ENCODE measurements around the gene JAK3.
A peak's percentile ranks its signal among the peaks of the same experiment; 100 is the strongest.

Gene JAK3

DNA sequence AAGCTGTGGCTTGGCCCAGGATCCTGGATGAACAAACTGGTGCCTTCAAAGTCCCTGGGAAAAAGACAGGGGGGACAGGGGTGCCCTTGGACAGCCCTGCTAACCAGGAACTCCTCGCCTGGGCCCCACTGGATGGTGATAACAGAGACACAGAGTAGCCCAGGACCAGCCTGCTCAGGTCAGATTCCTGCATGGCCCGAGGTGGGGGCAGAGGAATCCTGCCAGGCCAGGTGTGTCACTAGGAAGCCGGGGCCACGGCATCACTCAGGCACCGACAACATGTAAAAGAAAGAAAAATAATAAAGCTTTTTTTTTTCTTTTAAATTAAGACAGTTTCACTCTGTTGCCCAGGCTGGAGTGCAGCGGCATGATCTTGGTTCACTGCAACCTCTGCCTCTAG lies 6.3 kb upstream of the JAK3 start:
- H3K36me3 ChIP-seq (ENCODE audit: control insufficient read depth, insufficient read depth, low read length), result no peaks in the 10 kb centered on the region
- 90 to 93% methylated on average over 6 of the region's 6 CpGs for WGBS, 2 experiments
- H3K27me3 ChIP-seq (ENCODE audit: control insufficient read depth, insufficient read depth, low read length, poor library complexity, severe bottlenecking), result peaks cover 5% of the 10 kb centered on the region

DNA sequence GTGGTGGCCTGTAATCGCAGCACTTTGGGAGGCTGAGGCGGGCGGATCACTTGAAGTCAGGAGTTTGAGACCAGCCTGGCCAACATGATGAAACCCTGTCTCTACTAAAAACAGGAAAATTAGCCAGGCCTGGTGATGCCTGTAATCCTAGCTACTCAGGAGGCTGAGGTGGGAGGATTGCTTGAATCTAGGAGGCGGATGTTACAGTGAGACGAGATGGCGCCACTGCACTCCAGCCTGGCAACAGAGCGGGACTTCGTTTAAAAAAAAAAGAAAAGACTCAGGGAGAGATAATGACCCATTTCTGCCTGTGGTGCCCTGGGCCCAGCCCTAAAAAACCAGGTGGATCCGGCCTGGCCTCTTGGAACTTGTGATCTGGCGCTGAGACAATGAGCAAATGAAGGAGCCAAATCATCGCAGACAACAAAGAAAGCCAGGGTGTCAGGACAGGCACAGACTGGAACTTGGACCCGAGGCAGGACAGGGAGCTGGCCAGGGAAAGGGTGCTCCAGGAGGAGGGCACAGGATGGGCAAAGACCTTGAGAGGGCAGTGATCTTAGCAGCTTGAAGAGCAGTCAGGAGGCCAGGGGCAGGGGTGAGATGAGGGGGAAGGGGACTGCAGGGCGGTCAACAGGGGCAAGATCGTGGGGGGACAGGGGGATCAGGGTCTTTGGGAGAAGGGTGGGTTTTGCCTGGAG lies 962 bp upstream of the JAK3 start:
- Histone ChIP-seq H3K36me3 (ENCODE audit: control insufficient read depth, insufficient read depth, low read length) (no peaks in the 10 kb centered on the region), H3K9me3 (ENCODE audit: control insufficient read depth, low read length) (no peaks in the 10 kb centered on the region), H3K27me3 (ENCODE audit: control insufficient read depth, insufficient read depth, low read length, poor library complexity, severe bottlenecking) (peaks cover 9% of the 10 kb centered on the region), H3K27ac (ENCODE audit: insufficient read depth, low read depth, low read length, poor library complexity, severe bottlenecking) (no peak overlapping the region), H3K4me3 (ENCODE audit: insufficient read depth, low read depth, low read length) (no peak overlapping the region), H3K4me1 (ENCODE audit: control insufficient read depth, insufficient read depth, low read length) (peaks cover 5% of the 10 kb centered on the region)
- WGBS, 2 experiments, result 90 to 91% methylated on average over 14 of the region's 14 CpGs

More for the DNA sequence above, 6.3 kb upstream of the JAK3 start:
- H3K27ac ChIP-seq (ENCODE audit: insufficient read depth, low read depth, low read length, poor library complexity, severe bottlenecking), result no peak overlapping the region
- no peaks in the 10 kb centered on the region for H3K9me3 ChIP-seq (ENCODE audit: control insufficient read depth, low read length)
- no peaks in the 10 kb centered on the region for H3K4me1 ChIP-seq (ENCODE audit: control insufficient read depth, insufficient read depth, low read length)
- no peak overlapping the region for H3K4me3 ChIP-seq (ENCODE audit: insufficient read depth, low read depth, low read length)

- H3K27ac ChIP-seq (ENCODE audit: insufficient read depth, low read depth, low read length, poor library complexity, severe bottlenecking), result no peak overlapping the region
- 93 to 95% methylated on average over 8 of the region's 8 CpGs for WGBS, 2 experiments
- no peaks in the 10 kb centered on the region for H3K9me3 ChIP-seq (ENCODE audit: control insufficient read depth, low read length)
Measured at GRCh38 chr19:17846146-17846545, 1.6 kb downstream of the JAK3 start.

DNA sequence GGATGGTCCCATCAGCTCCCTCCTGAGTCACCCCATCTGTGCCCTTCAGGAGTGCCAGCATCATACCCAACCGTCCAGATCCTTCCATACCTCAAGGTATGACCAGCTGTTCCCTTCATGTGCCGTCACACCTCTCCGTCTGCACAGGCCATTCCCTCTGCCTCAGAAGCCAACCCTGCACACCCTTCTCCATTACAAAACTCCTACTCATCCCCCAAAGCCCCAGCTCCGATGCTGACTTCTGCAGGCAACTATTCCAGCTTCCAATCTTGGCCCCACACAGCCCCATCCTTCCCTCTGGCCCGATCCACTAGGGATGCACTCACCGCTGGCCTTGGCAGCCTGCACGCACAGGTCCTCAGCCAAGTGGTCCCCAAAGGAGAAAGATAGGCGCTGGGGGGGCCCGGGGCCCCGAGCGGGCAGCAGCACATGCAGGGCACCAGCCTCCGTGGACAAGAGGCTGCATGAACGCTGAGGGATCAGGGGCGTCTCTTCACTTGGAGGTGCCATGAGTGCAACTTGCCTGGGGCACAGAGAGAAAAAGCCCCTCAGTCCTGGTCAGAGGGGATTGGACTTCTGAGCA lies 3.8 kb downstream of the JAK3 start:
- Histone ChIP-seq H3K9me3 (ENCODE audit: control insufficient read depth, low read length) (no peaks in the 10 kb centered on the region), H3K27me3 (ENCODE audit: control insufficient read depth, insufficient read depth, low read length, poor library complexity, severe bottlenecking) (peaks cover 50% of the 10 kb centered on the region), H3K27ac (ENCODE audit: insufficient read depth, low read depth, low read length, poor library complexity, severe bottlenecking) (no peak overlapping the region), H3K4me1 (ENCODE audit: control insufficient read depth, insufficient read depth, low read length) (peaks cover 13% of the 10 kb centered on the region), H3K4me3 (ENCODE audit: insufficient read depth, low read depth, low read length) (no peak overlapping the region), H3K36me3 (ENCODE audit: control insufficient read depth, insufficient read depth, low read length) (no peaks in the 10 kb centered on the region)
- WGBS, 2 experiments, result 83 to 84% methylated on average over 14 of the region's 14 CpGs

More at GRCh38 chr19:17846146-17846545, 1.6 kb downstream of the JAK3 start:
- peaks cover 32% of the 10 kb centered on the region for H3K27me3 ChIP-seq (ENCODE audit: control insufficient read depth, insufficient read depth, low read length, poor library complexity, severe bottlenecking)
- no peaks in the 10 kb centered on the region for H3K36me3 ChIP-seq (ENCODE audit: control insufficient read depth, insufficient read depth, low read length)
- peaks cover 10% of the 10 kb centered on the region for H3K4me1 ChIP-seq (ENCODE audit: control insufficient read depth, insufficient read depth, low read length)
- H3K4me3 ChIP-seq (ENCODE audit: insufficient read depth, low read depth, low read length), result no peak overlapping the region

DNA sequence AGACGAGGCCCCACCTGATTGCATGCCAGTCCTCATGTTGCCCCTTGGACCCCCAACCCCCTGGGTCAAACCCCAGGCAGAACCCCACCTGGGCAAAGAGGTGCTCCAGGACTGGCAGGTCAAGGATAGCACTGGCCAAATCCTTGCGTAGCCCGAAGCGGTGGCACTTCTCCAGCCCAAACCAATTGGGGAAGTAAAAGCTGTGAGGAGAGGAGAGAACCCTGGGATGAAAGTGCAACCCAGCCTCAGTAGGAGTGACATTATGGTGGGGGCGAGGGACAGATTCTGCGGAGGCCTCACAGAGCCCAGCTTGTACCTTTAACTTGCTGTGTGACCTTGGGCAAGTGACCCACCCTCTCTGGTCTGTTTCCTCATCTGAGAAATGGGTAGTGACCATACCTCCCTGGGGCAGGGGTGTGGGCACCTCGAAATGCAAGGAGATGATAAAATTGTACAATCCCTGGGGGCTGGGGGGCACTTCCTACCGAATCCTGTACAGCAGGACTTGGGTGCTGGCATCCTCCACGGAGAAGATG lies 4.4 kb downstream of the JAK3 start:
- Histone ChIP-seq H3K4me1 (ENCODE audit: control insufficient read depth, insufficient read depth, low read length) (peaks cover 13% of the 10 kb centered on the region), H3K27ac (ENCODE audit: insufficient read depth, low read depth, low read length, poor library complexity, severe bottlenecking) (no peak overlapping the region), H3K27me3 (ENCODE audit: control insufficient read depth, insufficient read depth, low read length, poor library complexity, severe bottlenecking) (peaks cover 50% of the 10 kb centered on the region), H3K9me3 (ENCODE audit: control insufficient read depth, low read length) (no peaks in the 10 kb centered on the region), H3K36me3 (ENCODE audit: control insufficient read depth, insufficient read depth, low read length) (no peaks in the 10 kb centered on the region), H3K4me3 (ENCODE audit: insufficient read depth, low read depth, low read length) (no peak overlapping the region)
- 92 to 95% methylated on average over 9 of the region's 9 CpGs for WGBS, 2 experiments

DNA sequence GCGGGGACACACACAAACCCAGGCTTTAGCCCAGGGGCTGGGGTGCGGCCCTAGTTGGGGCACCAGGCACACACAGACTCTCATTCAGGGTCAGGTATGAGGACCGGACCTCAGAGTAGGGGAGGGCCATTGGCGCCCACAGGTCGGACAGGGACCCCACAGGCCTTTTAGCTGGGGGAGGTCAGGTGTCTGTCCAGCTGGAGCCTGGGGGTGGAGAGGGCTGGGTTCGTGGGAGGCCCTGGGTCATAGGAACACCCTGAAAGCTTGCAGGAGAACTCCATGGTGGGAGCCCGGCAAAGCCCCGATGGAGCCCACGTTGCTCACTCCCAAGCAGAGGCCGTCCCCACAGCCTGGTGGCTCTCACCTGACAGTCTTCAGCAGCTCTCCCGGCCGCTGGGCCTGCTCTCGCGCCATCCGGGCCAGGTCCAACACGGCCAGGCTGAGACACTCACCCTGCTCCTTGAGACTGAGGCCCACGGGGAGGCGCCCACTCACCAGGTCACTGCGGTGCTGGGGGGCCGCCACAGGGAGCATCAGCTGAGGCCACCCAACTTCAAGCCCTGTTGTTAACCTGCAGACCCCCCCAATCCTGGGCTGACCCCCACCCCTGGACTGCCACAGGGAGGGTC lies 5.0 kb downstream of the JAK3 start:
- H3K27ac ChIP-seq (ENCODE audit: insufficient read depth, low read depth, low read length, poor library complexity, severe bottlenecking), result no peak overlapping the region

DNA sequence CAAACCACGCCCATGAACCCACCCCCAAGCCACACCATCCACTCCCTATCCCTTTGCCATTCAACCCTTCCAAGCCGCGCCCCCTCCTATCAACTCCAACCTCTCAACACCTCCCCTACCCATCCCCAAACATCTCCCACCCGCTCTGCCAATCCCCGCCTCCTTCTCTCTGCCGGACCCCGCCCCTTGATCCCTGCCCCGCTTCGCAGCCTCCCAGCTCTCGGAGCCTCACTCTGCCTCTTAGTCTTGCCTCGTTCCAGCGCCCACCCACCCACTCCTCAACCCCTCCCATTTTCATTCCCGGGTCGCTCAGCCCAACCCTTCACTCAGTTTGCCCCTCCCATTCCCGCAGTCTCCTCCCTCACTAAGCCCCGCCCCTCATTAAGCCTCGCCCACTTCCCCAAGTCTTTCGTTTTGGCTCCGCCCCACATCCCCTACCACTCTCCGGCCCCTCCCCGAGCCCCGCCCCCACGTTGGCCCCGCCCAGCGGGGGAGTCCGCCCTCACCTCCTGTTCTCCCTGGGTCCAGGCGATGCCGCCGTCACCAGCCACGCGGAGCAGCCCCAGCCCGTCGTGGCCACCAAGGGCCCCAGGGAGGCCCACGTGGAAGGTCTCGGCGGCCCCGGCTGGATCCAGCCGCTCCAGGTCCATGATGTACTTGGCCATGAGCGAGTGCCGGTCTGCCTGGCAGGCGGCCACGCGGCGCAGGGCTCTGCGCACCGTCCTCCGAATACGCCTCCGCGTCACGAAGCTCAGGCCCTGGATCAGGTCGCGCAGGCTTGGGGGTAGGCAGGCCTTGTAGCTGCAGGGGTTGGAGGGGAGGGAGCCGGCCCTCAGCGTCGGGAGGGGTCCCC lies 5.7 kb downstream of the JAK3 start:
- Histone ChIP-seq H3K36me3 (ENCODE audit: control insufficient read depth, insufficient read depth, low read length) (no peaks in the 10 kb centered on the region), H3K27ac (ENCODE audit: insufficient read depth, low read depth, low read length, poor library complexity, severe bottlenecking) (no peak overlapping the region), H3K4me3 (ENCODE audit: insufficient read depth, low read depth, low read length) (peak overlapping the region; percentile 38), H3K4me1 (ENCODE audit: control insufficient read depth, insufficient read depth, low read length) (peaks cover 7% of the 10 kb centered on the region), H3K27me3 (ENCODE audit: control insufficient read depth, insufficient read depth, low read length, poor library complexity, severe bottlenecking) (peaks cover 42% of the 10 kb centered on the region), H3K9me3 (ENCODE audit: control insufficient read depth, low read length) (no peaks in the 10 kb centered on the region)
- WGBS, 2 experiments, result 3 to 5% methylated on average over 56 of the region's 56 CpGs

More for the DNA sequence above, 5.0 kb downstream of the JAK3 start:
- WGBS, 2 experiments, result 74 to 76% methylated on average over 20 of the region's 20 CpGs
- Histone ChIP-seq H3K9me3 (ENCODE audit: control insufficient read depth, low read length) (no peaks in the 10 kb centered on the region), H3K4me1 (ENCODE audit: control insufficient read depth, insufficient read depth, low read length) (peaks cover 9% of the 10 kb centered on the region), H3K36me3 (ENCODE audit: control insufficient read depth, insufficient read depth, low read length) (no peaks in the 10 kb centered on the region), H3K27me3 (ENCODE audit: control insufficient read depth, insufficient read depth, low read length, poor library complexity, severe bottlenecking) (peaks cover 44% of the 10 kb centered on the region), H3K4me3 (ENCODE audit: insufficient read depth, low read depth, low read length) (peak overlapping the region; percentile 15)

DNA sequence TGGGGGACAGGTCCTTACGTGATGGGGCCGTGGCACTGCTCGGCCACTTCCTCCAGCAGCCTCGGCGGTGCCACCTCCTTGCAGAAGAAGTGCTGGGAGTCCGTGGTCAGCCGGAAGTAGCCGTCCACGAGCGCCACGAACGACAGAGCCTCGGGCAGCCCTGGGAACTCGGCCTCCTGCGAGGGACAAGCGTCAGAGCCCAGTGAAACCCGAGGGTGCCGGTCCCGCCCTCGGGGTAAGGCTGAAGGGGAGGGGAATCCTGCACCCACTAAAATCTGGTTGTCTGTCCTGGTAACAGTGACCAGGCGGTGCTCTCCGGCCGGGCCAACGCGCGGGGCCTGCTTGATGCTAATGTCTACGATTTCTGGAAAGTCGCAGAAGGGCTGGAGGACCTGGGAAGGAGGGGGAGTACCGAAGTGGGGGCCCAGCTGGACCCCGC lies 6.4 kb downstream of the JAK3 start:
- Histone ChIP-seq H3K36me3 (ENCODE audit: control insufficient read depth, insufficient read depth, low read length) (no peaks in the 10 kb centered on the region), H3K27ac (ENCODE audit: insufficient read depth, low read depth, low read length, poor library complexity, severe bottlenecking) (no peak overlapping the region), H3K4me3 (ENCODE audit: insufficient read depth, low read depth, low read length) (peak overlapping the region; percentile 38), H3K4me1 (ENCODE audit: control insufficient read depth, insufficient read depth, low read length) (peaks cover 7% of the 10 kb centered on the region), H3K27me3 (ENCODE audit: control insufficient read depth, insufficient read depth, low read length, poor library complexity, severe bottlenecking) (peaks cover 42% of the 10 kb centered on the region), H3K9me3 (ENCODE audit: control insufficient read depth, low read length) (no peaks in the 10 kb centered on the region)
- 7 to 8% methylated on average over 30 of the region's 30 CpGs for whole genome bisulfite sequencing, 2 experiments

DNA sequence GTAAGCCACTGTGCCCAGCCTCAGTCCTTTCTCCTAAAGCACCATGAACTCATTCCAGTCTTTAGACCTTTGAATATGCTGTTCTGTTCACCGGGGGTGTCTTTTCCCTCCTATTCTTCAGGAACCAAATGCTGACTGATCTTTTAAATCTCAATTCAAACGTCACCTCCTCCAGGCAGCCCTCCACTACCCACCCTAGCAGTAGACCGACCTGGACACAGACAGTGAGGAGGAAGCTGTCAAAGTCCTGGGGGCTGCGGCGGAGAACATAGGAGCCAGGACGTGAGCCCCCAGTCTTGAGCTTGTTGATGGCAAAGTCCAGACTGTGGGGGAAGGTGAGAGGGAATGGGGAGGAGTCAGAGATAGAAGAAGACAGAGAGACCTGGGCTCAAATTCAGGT lies 7.8 kb downstream of the JAK3 start:
- WGBS, 2 experiments, result 84 to 86% methylated on average over 6 of the region's 6 CpGs
- H3K9me3 ChIP-seq (ENCODE audit: control insufficient read depth, low read length), result no peaks in the 10 kb centered on the region
- H3K27me3 ChIP-seq (ENCODE audit: control insufficient read depth, insufficient read depth, low read length, poor library complexity, severe bottlenecking), result peaks cover 42% of the 10 kb centered on the region
- no peaks in the 10 kb centered on the region for H3K36me3 ChIP-seq (ENCODE audit: control insufficient read depth, insufficient read depth, low read length)
- no peak overlapping the region for H3K4me3 ChIP-seq (ENCODE audit: insufficient read depth, low read depth, low read length)
- H3K4me1 ChIP-seq (ENCODE audit: control insufficient read depth, insufficient read depth, low read length), result peaks cover 10% of the 10 kb centered on the region
- no peak overlapping the region for H3K27ac ChIP-seq (ENCODE audit: insufficient read depth, low read depth, low read length, poor library complexity, severe bottlenecking)

Data from ectodermal cell (in vitro differentiated cells).